Activated T-cell treated with anti-CD3 and anti-CD28 coated beads, Interleukin-2, amount 50 U/mL, for 48 hours (primary cell): ENCODE data around the gene PODXL2.

Experiments used
- DNase-seq, 2 experiments: peaks; one replicate each; pipeline ENCODE4 v3.0.0-alpha.2; 2020

Gene PODXL2

GRCh38 chr3:127660621-127661251, 31.8 kb downstream of the PODXL2 start:
- DNase-seq, result no peak

GRCh38 chr3:127661600-127661999, 32.6 kb downstream of the PODXL2 start:
- DNase-seq, result no peak

GRCh38 chr3:127662001-127662469, 33.0 kb downstream of the PODXL2 start:
- DNase-seq, result no peak

- no peak for DNase-seq
Measured at GRCh38 chr3:127663151-127663550, 34.2 kb downstream of the PODXL2 start.

- DNase-seq, result no peak
Measured at GRCh38 chr3:127665165-127665564, 36.2 kb downstream of the PODXL2 start.

- DNase-seq, result no peak
Measured at GRCh38 chr3:127665586-127665985, 36.6 kb downstream of the PODXL2 start.

GRCh38 chr3:127666676-127667075, 37.7 kb downstream of the PODXL2 start:
- DNase-seq, result no peak

- DNase-seq, result peak in 1 of 2 experiments; percentile 11
Measured at GRCh38 chr3:127667119-127667681, 38.2 kb downstream of the PODXL2 start.

- no peak for DNase-seq
Measured at GRCh38 chr3:127668906-127669305, 39.9 kb downstream of the PODXL2 start.

GRCh38 chr3:127669541-127670228, 40.7 kb downstream of the PODXL2 start:
- peak in 1 of 2 experiments; percentile 11 for DNase-seq

- no peak for DNase-seq
Measured at GRCh38 chr3:127670229-127670559, 41.2 kb downstream of the PODXL2 start.

- peak; percentile 15 to 16 for DNase-seq
Measured at GRCh38 chr3:127670761-127671522, 42.0 kb downstream of the PODXL2 start.

GRCh38 chr3:127671523-127672428, 42.8 kb downstream of the PODXL2 start:
- peak; percentile 58 to 59 for DNase-seq

- DNase-seq, result peak; percentile 84 to 90
Measured at GRCh38 chr3:127672429-127673190, 43.6 kb downstream of the PODXL2 start, which contains the start of gene ABTB1. ABTB1 (plus strand) TSS chr3:127672952; CDS start chr3:127673026, 74 bp downstream.

- peak; percentile 58 to 69 for DNase-seq
Measured at GRCh38 chr3:127673191-127674100, 44.5 kb downstream of the PODXL2 start.

GRCh38 chr3:127674101-127674721, 45.2 kb downstream of the PODXL2 start:
- DNase-seq, result peak in 1 of 2 experiments; percentile 20

- DNase-seq, result peak in 1 of 2 experiments; percentile 13
Measured at GRCh38 chr3:127674790-127675189, 45.8 kb downstream of the PODXL2 start.

GRCh38 chr3:127675651-127676391, 46.8 kb downstream of the PODXL2 start:
- DNase-seq, result peak in 1 of 2 experiments; percentile 10

GRCh38 chr3:127676456-127676855, 47.5 kb downstream of the PODXL2 start:
- peak in 1 of 2 experiments; percentile 9 for DNase-seq
